GM21367 (cell line): ENCODE data around the gene ALG14.
"Not testable (repeated sequence)": the region's sequence is repeated elsewhere in the genome, so short reads cannot be mapped to it uniquely, and the experiment has no call there.

Source experiments
- ATAC-seq: cut with Tn5 transposase; IDR thresholded peaks from one replicate; pipeline ENCODE4 v1.9.1; 2021; ENCODE audit not compliant: unreplicated experiment

The ALG14 gene

GRCh38 chr1:95012389-95012788 lies 60.4 kb downstream of the ALG14 start:
- no peak for ATAC-seq

DNA sequence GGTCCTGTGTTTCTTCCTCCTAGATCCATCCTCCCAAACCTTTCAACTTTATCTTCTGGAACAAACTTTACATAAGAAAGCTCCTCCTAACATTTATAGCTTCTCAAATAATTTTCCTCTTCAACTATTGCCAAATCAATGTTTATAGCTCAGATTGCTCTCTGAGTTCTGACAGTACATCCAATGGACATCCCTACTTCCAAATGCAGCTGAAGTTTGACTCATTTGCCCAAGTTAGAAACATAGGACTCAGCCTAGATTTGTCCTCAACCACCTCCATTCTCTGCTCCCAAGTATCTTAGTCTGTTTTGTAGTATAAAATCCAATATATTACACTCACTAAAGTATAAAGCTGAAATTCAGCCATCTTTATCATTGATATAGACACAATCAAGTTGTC lies 62.6 kb downstream of the ALG14 start:
- no peak for ATAC-seq

DNA sequence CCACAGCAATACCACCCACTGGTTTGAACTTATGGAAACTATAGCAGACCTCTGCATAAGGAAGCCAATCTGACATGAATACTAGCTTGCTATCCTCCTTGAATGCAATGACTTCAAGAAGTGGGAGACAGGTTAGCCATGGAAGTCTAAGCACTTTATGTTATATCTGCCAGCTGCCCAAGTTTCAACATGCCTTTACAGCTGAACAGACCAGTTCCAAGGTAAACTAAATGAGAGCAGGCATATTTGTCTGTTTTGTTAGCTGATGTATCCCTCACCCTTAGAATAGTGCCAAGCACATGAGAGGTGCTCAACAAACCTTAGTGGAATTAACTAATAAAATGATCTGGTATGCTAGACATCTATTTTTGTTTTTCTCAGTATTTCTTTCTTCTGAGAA lies 65.1 kb downstream of the ALG14 start:
- no peak for ATAC-seq

DNA sequence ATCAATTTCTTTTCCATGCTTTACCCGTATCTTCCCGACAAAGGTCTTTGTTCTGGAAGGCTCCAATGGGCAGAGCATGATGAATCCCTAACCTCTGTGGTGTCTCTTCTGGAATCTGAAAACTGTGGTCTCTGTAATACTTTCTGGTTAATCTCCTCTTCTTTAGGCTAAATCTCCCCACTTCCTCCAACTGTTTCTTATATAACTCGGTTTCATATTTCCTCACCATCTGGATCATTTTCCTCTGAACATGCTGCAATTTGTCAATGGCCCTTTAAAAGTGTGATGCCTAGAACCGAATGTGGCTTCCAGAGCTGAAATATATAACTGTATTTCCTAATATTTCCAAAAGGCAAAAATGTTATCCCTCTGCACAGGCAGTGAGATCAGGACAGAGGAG lies 66.1 kb downstream of the ALG14 start:
- no peak for ATAC-seq

- ATAC-seq = no peak
Observed at GRCh38 chr1:95005584-95005983, 67.2 kb downstream of the ALG14 start.

DNA sequence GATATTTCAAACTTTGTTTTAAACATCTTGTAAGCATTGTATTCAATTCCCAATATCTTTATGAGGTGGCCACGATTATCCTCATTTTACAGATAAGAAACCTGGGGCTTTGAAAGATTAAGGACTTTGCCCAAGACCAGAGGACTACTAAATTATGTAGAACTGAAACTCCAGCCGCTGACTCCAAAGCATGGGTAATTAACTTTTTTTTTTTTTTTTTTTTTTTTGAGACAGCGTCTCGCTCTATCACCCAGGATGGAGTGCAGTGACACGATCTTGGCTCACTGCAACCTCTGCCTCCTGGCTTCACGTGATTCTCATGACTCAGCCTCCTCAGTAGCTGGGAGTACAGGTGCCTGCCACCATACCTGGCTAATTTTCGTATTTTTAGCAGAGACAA lies 68.7 kb downstream of the ALG14 start:
- no peak for ATAC-seq

DNA sequence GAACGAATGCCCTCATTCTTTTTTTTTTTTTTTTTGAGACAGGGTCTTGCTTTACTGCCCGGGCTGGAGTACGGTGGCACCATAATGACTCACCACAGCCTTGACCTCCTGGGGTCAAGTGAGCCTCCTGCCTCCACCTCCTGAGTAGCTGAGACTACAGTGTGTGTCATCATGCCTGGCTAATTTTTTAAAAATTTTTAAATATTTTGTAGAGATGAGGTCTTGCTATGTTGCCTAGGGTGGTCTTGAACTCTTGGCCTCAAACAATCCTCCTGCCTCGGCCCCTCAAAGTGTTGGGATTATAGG lies 69.4 kb downstream of the ALG14 start:
- ATAC-seq = no peak

DNA sequence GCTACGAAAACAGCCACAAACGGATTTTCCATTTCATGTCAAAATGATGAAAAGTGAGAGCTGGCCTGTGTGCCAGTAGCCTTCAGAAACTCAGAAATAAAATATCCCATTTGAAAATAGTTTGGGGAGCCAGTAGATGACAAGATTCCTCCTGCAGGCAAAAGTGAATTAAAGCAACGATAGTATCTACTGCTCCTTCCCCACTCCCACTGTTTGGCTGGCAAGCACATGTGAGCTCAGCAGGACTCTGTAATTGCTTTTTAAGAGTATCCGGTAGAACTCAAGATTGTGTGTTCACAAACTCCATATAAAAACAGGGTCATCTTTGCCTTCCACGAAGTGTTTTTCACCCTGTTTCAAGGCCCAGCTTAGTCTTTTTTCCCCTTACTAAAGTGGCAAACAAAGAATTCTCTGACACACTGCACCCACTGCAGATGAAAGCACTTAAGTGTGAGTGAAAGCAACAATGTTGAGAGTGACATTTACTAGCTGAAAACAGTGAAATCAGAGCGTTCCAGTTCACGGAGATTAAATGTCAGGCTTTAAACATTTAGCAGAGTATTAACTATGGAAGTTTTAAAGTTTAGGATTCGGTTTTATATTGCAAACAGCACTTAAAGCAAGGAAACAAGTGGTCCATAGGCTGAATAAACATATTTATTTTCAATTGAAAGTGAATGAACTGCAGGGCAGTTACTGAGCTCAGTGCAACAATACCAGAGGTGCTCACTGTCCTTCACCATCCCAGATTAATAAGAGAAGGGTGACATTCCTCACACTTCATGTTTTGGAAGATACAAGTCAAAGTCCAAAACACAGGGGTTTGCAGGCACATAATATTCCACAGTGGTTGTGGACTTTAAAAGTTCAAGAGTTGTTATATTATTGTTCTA lies 70.0 kb downstream of the ALG14 start:
- no peak for ATAC-seq

DNA sequence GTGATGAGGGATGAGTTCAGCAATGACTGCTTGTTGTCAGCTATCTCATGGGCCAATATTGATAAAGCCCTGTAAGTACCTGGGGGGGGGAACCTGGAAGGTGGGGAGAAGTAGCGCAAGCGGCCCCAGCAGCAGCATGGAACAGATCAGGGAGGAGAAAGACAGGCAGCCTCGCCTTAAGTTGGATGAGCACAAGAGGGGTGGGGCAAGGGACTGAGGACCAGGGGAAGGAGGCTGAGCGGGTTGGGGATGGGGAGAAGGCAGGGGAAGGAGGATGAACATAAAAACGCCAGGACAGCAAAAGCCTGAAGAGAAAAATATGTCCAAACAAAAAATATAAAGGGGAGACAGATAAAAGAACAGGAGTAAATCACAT lies 70.6 kb downstream of the ALG14 start:
- no peak for ATAC-seq

GRCh38 chr1:94999456-95000131 lies 73.2 kb downstream of the ALG14 start:
- ATAC-seq = no peak

DNA sequence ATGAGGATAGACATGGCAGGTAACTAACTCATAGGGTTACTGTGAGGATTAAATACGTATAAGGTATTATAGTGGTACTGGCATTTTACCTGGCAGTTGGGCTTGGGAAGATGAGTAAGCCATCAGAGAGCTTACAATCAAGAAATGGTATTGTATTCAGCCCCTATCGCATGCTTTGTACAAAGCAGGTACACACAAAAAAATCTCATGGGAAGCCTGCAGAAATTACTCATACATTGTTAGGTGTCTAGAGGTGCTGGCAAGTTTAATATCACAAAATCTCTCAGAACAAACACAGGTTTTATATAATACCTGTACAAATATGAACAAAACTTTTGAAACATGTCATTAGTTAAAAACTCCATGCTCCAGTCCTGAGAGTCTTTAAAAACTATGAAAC lies 74.0 kb downstream of the ALG14 start:
- no peak for ATAC-seq

DNA sequence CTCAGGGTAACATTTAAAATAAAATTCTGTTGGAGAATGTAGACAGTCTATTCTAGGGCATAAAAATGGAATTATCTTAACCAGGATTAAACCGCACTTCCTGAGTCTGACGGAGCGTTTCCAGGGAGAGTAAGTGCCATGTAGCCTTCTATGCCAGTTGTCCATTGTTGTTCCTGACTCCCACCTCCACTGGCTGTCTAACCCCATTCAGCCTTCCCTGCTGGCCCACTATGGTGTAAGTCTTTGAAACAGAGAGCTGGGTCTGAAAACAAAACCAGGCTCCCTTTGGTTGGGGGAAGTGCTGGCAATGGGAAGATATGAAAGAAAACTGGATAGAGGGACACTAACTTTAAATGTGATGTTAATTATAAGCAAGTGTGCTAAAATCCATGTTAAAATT lies 74.6 kb downstream of the ALG14 start:
- no peak for ATAC-seq

- not testable (repeated sequence) for ATAC-seq
Observed at GRCh38 chr1:94995536-94995935, 77.2 kb downstream of the ALG14 start.

DNA sequence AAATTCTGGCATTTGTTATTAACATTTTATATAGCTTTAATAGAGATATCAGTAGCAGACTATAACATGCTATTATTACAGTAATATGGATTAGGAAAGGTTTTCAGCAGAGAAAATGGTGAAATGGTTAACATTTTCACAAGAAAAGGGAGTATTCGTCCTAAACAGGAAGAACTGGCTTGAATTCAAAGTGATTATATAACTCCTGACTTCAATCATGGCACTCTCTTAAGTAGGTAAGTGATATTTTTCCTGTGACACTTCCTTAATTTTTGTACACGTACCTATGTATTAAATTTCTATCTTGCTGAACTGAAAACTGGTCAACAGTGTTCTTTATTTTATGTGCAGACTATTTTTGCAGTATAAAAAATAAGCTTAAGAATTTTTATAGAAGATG lies 77.9 kb downstream of the ALG14 start:
- no peak for ATAC-seq

DNA sequence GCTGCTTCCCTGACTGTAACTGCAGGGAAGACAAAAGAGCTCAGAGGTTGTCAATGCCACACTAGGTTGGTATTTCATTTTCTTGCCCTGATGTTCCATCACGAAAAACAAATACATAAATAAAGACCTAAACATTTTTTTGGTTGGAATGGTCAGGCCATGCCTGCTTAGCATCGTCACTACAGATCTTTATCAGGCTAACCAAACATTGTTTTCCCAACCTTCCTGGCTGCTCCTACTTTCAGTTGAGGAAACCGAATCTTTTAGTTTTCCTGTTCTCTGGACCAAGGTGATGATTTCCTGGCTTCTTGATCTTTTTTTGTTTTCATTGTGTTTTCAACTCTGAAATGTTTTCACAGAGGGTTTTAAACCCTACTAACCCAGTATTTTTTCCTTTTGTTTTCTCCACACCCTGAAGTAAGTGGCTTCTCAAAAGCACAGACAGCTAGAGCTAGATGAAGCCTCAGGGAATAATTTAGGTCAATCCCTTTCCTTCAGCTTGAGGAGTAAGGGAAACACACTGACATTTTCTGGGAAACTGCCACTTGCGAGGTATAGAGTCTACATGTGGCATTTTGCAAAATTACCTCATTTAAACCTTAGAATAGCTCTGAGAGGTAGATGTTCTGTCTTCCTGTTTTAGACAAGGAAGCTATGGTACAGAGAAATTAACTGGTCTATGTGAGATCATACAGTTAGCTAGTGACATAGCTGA lies 78.7 kb downstream of the ALG14 start:
- ATAC-seq = no peak

GRCh38 chr1:94992863-94993563 lies 79.7 kb downstream of the ALG14 start:
- no peak for ATAC-seq

GRCh38 chr1:94992161-94992560 lies 80.6 kb downstream of the ALG14 start:
- ATAC-seq = no peak

- ATAC-seq = no peak
Observed at GRCh38 chr1:94989911-94990473, 82.8 kb downstream of the ALG14 start.

DNA sequence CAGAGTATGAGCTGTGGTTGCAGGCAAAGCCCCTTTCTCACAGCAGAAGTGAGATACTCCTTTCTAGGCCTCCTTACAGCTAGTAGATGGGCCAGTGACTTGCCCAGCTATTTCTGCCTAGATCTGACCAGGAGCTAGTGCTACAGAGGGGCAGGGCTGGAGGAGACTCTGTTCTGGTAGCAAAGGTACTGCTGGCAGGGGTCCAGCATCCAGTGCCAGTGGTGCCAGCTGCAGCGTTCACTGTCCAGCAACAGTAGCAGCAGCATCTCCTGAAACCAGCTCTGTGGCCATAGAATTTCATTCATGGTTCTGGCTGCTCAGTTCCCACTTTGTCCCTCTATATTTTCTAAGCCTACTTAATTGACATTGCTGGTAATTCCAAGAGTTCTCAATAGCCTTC lies 83.4 kb downstream of the ALG14 start:
- no peak for ATAC-seq

DNA sequence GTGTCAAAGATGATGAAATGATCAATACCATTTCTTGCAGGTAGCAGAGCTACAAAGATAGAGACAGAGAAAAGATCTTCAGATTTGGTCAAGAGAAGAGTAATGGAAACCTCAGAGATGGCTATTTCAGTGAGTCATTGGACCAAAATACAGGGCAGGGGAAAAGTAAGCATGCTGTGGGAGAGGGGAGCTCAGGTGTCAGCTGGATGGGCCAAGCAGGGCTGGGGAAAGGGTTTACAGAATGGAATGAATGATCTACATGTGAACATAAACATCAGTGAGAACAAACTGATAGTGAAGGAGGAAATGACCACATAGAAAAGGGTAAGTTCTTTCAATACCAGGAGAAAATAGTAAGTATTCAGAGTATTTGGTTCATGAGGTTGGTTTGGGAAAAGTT lies 84.4 kb downstream of the ALG14 start:
- ATAC-seq = no peak

DNA sequence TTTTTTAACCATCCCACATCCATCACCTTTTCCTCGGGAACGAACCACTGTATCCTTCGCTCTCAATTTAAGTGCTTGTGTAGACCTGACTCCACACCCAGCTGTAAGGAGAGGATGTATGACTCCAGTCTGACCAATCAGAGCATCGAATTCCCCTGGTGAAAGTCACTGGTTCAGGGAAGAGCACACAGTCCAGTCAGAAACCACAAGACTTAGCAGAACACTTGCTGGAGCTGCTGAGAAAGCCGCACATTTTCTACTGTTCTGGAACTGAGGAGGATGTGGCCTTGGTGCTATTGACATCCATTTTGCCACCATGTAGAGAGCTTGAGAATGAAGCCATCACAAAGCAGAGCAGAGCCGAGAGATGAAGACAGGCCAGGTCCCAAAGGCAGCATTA lies 86.0 kb downstream of the ALG14 start:
- ATAC-seq = no peak
